NCI-H2081 (cell line): ENCODE measurements around the gene KRTAP10-2.
A peak's percentile ranks its signal among the peaks of the same experiment; 100 is the strongest.

ENCODE experiments used
- DNase-seq, 2 experiments: peaks; one replicate each; lab custom pipeline; 2025; lab: John Stamatoyannopoulos, UW

KRTAP10-2 gene

DNA sequence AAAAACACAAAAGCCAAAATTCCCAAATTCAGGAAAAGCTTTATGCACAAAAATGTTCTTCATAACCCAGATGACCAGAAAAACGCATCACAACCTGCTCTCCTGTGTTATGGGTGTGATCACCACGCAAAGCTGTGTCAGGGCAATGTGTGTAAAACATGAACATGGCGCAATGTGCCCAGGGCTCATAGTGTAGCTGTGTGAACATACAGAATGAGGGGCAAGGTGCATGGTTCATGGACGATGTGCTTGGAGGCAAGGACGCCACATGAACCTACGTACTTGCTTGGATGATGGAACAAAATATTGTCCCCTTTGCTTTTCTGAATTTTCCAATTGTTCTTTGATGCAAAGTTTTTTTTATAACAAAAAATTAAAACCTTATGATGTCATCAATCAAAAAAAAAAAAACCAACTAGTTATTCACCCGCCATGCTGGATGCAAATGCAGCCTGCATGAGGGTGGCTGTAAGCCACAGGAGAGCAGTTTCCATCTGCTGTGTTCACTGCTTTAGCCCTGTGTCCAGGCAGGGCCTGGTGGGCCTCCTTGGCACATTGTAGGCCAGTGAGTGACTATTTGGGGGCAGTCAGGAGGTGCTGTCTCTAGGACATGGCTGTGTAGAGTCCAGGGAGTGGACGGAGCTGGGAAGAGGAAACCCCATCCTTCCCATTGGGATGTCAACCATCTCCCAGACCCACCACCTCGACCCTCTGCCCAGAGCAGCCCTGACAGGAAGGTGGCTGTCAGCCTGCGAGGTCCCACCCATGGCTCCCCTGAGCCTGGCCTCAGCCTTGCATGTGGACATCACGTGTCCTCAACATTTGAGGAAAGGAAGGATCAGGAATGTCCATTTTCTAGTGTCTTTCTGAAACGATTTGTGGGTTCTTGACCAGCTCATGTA lies 25.0 kb downstream of the KRTAP10-2 start:
- DNase-seq, result no peak

DNA sequence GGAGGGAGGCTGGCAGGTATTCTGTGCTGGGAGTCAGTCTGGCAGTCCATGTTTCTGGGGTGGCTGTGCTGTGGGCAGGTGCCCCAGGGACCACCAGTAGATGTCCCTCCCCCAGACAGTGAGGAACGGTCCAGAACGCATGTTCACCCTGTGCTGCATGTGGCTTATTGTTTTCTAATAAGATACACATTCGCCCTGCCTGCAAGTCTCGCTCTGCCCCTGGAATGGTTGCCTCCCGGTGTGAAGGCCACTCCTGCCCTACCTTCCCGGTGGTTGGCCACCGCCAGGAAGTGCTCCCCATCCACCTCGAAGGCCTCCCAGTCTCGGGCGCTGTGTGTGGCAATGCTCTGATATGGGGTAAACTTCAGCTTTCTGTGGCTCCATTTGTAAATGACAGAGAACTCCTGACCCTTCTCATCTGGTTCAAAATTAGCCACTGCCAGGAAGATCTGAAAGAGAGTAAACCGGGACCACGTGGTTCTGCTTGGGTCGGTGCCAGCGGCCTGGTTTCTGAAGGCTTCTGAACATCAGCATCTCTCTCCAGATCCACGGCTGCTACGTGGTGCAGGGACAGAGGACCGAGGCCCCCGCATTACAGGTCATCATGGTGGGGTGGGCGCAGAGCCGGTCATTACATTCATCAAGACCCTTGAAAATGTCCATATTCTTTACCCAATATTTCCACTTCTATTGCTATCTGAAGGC lies 25.8 kb downstream of the KRTAP10-2 start:
- DNase-seq, result no peak

DNA sequence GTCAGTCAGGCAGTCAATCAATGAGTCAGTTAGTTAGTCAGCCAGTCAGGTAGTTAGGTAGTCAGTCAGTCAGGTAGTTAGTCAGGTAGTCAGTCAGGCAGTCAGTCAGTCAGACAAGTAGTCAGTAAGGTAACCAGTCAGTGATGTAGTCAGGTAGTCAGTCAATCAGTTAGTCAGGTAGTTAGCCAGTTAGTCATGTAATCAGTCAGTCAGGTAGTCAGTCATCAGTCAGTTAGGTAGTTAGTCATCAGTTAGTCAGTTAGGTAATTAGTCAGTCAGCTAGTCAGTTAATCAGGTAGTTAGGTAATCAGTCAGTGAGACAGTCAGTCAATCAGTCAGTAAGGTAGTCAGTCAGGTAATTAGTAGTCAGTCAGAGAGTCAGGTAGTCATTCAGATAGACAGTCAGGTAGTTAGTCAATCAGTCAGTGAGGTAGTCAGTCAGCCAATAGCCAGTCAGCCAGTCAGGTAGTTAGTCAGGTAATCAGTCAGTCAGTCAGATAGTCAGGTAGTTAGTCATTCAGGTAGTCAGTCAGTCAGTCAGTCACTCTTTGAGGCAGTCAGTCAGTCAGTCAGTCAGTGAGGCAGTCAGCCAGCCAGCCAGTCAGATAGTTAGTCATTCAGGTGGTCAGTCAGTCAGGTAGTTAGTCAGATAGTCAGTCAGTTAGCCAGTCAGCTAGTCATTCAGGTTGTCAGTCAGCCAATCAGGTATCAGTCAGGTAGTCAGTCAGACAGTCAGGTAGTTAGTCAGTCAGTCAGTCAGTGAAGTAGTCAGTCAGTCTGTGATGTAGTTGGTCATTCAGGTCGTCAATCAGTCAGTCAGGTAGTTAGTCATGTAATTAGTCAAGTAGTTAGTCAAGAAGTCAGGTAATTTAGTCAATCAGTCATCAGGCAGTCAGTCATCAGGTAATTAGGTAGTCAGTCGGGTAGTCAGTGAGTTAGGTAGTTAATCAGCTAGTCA lies 26.6 kb downstream of the KRTAP10-2 start:
- no peak for DNase-seq

DNA sequence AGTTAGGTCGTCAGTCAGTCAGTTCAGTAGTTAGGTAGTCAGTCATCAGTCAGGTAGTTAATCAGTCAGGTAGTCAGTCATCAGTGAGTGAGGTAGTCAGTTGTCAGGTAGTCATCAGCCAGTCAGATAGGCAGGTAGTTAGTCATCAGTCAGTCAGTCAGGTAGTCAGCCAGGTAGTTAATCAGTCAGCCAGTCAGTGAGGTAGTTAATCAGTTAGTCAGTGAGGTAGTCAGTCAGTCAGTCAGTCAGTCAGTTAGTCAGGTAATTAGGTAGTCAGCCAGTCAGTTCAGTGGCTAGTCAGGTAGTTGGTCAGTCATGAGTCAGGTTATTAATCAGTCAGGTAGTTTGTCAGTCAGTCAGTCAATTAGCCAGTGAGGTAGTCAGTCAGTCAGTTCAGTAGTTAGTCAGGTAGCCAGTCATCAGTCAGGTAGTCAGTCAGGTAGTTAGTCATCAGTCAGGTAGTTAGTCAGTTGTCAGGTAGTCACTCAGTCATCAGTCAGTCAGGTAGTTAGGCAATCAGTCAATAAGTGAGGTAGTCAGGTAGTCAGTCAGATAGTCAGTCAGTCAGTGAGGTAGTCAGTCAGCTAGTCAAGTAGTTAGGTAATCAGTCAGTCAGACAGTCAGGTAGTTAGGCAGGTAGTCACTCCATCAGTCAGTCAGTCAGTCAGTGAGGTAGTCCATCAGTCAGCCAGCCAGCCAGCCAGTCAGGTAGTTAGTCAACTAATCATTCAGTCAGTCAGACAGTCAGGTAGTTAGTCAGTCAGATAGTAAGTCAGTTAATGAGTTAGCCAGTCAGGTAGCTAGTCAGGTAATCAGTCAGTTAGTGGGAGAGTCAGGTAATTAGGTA lies 27.5 kb downstream of the KRTAP10-2 start:
- no peak for DNase-seq

DNA sequence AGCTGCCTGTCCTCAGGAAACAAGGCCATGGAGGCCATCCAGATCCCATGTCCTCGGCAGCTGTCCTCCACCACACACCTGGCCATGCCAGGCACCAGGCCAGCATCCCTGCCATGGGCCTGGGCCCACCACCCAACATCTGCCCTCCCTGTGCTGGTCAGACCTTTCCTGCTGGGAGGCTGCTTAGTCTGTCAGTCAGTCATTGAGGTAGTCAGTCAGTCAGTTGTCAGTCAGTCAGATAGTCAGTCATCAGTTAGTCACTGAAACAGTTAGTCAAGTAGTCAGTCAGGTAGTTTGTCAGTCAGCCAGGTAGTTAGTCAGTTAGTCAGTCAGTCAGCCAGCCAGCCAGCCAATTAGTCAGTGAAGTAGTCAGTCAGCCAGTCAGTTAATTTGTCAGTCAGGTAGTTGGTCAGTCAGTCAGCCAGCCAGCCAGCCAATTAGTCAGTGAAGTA lies 28.5 kb downstream of the KRTAP10-2 start:
- no peak for DNase-seq

DNA sequence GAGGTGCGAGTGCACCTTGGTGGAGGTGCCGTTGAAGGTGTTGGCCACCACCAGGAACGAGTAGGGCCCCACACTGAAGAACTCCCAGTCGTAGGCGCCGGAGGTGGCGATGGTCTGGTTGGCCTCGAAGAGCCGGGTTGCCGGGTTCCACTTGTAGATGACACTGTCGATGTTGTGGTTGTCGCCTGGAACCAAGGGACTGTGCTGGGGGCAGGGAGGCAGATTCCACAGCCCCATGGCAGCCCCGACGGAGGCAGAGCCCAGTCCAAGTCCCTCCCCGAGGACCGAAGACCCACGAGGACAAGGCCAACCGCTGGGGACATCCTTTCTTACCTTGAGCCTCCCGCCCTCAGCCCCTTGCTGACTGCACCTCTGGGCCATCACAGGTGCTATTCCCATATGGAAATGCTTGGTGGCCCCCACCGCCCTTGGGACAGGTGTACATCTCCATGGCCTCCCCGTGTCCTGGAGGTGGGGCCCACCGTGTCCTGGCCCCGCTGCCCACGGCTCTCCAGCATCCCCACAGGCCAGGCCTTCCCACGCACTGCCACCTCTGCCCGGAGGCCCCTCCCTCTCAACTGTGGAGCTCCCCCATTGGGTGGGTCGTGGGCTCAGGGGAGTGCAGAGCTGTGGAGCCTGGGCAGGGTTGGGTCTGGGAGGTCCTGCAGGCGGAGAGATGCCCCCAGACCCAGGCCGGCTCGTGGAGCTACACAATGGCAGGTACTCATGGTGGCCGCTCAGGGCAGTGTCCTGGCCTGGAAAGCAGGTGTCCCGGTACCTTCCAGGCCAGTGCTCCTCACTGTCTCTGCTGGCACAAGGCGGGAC lies 29.2 kb downstream of the KRTAP10-2 start:
- no peak for DNase-seq

DNA sequence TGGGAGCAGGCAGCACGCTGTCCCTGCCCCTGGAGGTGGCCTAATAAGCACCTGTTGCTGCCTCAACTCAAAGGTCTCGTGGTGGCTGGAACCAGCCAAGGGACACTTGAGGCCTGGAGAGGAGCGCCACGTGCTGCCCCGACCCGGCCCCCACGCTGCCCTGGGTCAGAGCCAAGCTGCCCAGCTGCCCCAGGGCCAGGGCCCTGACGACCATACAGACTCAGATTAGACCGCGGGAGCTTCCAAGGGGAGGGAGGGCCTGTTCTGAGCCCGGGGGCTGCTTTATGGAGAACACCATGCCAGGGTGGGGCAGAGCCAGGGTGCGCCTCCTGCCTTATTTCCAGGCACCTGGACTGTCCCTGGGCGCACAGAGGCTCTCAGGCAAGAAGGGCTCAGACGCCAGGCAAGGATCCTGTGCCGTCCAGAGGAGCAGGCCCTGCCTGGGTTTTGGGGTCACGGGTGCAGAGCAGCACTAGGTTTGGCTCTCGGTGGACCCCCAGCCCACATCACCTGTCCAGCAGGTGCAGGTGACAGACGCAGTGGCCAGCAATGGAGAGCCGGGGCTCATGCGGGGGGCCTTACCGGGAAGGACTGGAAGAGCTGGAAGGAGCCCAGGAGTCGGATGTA lies 29.9 kb downstream of the KRTAP10-2 start:
- no peak for DNase-seq

DNA sequence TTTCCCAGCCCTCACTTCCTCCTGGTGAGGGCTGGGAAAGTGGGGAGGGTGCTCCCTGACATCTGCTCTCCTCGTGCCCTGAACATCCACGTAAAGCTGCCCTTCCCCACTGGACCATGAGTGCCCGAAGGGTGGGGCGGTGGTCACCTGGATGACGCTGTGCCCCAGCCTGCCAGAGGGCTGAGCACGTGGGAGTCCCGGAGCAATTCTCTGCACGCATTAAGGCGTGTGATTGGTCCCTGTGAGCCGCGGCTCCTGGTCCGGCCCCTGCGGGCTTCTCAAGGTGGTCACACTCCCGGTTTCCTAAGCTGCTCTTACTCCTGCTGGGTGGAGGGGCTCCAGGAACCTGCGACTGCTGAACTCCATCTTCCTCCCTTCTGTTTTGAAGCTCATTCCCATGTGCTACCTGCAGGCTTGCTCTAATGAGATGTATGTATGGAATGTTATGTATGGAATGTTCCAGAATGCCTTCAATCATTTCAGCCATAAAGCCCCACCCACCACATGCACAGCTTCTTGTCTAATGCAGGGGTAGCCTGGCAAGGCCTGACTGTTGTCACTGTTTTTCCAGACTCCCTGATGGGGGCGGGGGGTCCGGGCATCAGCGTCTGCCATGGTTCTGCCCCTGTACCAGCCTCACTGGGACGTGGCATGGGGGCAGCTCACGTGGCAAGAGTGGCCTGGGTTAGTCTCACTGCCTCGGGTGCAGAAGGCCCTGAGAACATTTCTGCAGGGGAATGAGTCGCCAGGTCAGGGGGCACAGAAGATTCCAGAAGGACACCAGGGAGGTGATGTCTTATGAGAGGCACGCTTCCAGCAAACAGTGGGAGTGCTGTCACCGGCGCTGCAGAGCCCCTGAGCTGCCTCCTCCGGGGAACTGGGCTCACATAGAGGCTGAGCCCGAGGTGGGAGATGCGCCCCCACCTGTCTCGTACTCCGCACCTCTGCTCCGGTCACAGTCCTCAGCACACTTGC lies 30.7 kb downstream of the KRTAP10-2 start:
- DNase-seq, result no peak

DNA sequence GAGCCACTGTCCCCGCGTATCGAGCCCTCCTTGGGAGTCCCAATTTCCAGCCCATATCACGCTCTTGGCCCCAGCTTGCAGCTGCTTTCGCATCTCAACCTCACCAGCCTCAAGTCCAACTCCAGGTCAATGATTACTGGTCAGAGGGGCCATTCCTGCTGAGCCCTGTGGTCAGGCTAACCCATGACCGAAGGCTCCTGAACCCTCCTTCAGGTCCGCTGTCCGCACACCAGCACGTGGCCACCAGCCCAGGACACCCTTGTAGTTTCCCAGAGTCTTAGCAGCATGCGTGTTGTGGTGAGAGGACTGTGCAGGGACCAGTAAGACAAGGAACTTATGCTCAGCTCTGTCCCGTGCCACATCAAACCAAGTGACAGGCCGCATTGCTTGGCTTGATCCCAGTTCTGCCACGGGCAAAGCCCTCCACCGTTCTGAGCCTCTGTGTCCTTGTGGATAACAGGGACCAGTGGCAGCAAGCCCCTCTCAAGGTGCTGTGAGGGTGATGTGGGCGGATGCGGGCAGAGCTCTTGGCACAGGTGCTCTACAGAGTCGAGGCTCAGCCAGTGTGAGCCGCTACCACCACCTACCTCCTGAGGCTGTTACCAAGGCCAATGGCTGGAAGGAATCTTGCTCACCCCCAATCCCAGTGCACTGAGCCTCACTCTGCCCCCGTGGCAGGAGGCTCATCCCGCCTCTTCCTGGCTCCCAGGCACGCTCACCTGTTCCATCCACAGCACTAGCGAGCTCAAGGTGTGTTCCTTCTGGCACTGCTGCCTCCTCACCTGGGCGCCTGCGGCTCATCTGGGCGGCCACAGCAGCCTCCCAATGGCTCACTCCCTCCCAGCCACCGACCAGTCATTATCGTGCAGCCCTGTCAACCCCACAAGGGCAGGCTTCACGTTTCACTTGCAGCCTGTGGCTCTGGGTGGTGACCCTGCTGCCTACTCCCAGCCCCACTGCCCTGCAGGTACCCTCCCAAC lies 31.7 kb downstream of the KRTAP10-2 start:
- DNase-seq, result no peak

DNA sequence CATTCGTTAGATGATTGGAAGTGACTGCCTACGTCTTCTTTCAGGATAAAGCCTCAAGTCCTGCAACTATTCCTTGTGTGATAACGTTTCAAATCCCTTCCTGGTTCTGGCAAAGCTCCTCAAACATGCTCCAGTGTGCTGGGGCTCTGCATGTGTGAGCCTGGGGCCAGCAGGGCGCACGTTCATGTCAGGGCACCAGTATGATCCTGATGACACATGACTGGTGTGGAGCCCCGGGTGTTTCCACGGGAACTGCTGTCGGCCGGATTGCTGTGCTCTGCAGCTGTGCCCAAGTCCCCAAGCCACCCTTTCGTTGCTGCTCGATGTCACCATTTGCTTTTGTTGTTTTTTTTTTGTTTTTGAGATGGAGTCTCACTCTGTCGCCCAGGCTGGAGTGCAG lies 32.6 kb downstream of the KRTAP10-2 start:
- no peak for DNase-seq

DNA sequence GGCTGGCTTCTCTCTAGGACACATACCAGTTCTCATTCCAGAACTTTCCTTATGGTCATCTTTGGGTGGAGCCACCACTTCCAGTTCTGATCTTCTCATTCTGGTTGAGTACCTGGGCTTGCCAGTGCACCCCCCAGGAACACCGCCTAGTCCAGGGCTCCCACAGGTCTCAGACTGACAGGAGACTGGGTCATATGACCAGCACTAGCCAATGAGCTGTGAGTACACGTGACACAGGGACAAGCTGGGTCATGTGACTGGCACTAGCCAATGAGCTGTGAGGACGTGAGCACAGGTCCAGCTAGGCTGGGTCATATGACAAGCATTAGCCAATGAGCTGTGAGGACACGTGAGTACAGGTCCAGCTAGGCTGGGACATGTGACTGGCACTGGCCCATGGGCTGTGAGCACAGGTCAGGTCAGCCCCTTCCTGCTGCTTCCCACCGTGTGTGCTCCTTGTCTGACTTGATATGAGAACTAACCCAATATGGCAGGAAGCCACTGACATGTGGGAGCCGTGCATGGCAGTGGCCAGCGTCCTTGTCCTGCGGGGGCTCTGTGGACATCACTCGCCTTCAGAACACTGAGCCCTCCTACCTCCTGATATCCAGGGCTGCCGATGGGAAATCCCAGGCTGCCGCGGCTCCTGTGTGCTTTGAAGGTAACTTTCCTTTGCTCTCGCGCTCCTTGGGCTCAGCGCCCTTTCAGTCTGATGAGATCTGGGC lies 34.0 kb downstream of the KRTAP10-2 start:
- peak in 1 of 2 experiments; percentile 66 for DNase-seq

DNA sequence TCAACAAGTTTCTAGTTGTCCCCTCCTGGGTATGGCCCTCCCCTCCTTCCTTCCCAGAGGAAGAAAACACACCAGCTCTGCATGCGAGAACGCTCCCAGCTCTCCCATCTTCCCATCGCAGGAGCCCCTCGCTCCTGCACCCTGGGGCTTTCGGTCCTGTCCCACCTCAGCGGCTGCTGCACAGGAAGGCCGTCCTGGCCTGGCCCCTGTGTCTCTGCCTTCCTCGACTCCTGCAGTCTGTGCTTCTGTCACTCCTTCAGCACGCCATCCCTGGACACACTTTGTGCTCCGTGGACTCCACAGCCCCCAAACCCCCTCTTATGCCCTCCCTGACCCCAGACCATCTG lies 34.5 kb downstream of the KRTAP10-2 start:
- no peak for DNase-seq

DNA sequence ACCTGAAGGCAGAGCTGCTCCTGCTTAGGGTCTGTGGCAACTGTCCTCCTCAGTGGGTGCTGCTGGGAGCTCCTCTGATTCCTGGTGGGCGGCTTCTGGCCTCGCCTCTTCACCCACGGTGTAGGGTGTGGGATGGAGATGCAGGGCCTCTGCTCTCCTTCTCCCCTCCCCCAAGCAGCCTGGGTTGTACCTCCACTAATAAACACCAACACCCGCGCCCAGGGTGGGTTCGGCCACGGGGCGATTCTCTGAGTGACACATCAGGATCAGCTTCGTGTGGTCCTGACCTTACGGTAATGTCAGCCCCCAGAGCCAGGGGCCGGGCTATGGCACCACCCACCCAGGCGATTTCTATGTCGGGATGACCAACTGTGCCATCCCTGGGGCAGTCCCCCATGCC lies 35.0 kb downstream of the KRTAP10-2 start:
- no peak for DNase-seq

DNA sequence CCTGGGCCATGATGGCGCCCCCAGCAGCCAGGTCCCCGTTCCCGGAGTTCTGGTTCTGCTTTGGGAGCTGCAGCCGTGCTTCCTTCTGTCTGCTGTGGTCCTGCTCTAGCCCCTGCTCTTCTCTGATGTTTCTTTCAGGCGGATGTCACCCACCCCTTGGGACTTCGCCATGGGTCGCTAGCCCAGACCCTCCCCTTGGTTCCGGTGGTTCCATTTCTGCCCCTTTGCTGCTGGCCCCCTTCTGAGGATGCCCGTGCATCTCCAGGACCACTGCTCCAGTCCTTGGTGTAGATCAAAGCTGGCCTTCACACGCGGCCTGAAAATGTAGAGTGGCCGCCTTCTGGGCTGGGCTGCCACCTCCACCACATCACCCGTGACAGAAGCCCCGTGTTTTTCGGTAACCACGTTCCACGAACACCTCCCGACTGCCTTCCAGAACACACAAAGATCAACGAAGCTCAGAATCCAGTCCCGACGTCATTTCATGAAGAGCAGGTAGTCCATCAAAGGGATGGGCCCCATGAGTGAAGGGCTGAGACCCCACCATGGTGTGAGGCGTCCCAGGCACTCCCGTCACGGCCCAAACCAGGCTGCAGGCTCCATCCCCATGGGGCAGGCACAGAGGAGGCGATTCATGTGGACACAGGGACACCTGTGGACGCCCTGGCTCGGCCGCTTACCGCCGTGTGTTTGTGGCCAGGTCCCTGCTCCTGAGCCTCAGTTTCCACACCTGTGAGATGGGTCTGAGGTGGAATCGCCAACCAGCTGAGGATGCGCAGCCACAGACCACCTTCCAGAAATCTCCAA lies 35.7 kb downstream of the KRTAP10-2 start:
- no peak for DNase-seq

DNA sequence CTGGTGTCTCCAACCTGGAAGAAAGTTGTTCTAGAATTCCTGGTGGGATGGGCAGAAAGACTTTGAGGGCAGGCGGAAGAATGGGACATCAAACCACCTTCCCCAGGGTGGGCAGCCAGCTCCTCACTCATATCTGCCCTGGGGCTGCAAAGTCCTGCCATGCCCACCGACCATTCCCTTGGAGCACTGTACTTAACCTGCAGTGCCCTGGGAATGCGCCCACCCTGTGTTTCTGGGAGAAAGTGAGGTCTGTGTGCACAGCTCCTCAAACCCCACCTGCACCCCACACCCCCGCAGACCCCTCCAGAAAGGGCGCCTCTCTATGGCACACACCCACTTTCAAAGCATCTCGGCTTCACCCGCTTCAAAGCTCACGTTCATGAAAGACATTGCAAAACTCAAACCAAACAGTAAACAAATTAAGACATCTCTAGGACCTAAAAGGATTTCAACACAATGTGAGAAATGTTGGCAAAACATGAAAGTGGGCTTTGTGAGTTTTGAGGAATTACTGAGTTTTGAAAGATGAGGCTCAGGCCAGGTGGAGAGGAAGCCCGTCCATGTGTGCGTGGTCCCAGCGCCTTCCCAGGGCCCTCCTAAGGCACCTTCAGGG lies 36.5 kb downstream of the KRTAP10-2 start:
- DNase-seq, result no peak

DNA sequence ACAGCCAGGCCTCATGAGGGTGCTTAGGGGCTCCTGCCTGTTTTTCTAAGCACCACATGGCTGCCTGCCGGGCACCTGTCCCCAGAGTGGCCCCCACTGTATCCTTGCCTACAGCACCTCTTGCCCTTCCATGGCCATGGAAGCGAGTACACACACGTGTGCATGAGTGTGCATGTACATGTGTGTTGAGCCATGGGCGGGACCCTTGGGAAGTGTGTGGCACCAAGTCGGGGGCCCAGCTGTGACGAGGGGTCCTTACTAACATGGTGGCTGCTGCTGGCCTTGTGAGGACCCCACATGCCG lies 37.1 kb downstream of the KRTAP10-2 start:
- DNase-seq, result no peak
